Subcutaneous adipose tissue (tissue), 4 donors: ENCODE measurements around the gene MMP2. TPM values are rescaled to one million over a fixed set of nuclear protein-coding genes. Genes with fewer than 3 reads are reported as not detected.

Source experiments
- total RNA-seq, 4 donors: library from RNA; depleted of rRNA; stranded (reverse); fragments of >200 nt; gene quantifications; one replicate each; pipeline ENCODE4 v1.1.0, GENCODE V29; 2016
- TF ChIP-seq, protein P1 (sequence below): fragments of 450-650 bp; IDR thresholded peaks from one replicate; pipeline ENCODE4 v1.5.1; 2016; ENCODE audit warnings: low read depth, mild to moderate bottlenecking, control low read depth, antibody characterized with exemption, moderate library complexity

The MMP2 gene
- total RNA-seq, 4 donors from 2014 or later: 277 to 874 (median 585) TPM

DNA sequence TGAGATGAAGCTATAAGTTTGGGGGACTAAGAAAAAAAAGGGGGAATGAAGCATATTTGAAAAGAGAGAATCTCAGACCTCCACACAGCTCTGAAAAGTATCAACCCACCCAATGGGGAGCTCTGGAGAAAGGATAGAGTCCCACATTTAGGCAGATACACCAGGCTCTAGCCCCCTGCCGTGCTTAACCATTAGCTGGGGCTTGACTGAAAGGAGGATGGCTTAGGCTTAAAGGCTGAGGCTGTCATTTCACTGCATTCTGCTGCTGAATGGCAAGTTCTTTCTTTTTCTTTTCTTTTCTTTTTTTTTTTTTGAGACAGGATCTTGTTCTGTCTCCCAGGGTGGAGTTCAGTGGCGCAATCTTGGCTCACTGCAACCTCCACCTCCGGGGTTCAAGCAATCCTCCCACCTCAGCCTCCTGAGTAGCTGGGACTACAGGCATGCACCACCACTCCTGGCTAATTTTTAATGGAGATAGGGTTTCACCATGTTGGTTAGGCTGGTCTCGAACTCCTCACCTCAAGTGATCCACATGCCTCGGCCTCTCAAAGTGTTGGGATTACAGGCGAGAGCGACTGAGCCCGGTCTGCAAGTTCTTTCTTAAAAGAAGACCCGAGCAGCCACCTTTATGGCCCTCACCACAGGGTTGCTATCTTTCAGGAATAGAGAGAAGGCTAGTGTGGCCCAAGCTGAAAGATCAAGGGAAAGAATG lies 9.0 kb upstream of the MMP2 start:
- TF ChIP-seq, protein P1, sequence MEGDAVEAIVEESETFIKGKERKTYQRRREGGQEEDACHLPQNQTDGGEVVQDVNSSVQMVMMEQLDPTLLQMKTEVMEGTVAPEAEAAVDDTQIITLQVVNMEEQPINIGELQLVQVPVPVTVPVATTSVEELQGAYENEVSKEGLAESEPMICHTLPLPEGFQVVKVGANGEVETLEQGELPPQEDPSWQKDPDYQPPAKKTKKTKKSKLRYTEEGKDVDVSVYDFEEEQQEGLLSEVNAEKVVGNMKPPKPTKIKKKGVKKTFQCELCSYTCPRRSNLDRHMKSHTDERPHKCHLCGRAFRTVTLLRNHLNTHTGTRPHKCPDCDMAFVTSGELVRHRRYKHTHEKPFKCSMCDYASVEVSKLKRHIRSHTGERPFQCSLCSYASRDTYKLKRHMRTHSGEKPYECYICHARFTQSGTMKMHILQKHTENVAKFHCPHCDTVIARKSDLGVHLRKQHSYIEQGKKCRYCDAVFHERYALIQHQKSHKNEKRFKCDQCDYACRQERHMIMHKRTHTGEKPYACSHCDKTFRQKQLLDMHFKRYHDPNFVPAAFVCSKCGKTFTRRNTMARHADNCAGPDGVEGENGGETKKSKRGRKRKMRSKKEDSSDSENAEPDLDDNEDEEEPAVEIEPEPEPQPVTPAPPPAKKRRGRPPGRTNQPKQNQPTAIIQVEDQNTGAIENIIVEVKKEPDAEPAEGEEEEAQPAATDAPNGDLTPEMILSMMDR: no peak

DNA sequence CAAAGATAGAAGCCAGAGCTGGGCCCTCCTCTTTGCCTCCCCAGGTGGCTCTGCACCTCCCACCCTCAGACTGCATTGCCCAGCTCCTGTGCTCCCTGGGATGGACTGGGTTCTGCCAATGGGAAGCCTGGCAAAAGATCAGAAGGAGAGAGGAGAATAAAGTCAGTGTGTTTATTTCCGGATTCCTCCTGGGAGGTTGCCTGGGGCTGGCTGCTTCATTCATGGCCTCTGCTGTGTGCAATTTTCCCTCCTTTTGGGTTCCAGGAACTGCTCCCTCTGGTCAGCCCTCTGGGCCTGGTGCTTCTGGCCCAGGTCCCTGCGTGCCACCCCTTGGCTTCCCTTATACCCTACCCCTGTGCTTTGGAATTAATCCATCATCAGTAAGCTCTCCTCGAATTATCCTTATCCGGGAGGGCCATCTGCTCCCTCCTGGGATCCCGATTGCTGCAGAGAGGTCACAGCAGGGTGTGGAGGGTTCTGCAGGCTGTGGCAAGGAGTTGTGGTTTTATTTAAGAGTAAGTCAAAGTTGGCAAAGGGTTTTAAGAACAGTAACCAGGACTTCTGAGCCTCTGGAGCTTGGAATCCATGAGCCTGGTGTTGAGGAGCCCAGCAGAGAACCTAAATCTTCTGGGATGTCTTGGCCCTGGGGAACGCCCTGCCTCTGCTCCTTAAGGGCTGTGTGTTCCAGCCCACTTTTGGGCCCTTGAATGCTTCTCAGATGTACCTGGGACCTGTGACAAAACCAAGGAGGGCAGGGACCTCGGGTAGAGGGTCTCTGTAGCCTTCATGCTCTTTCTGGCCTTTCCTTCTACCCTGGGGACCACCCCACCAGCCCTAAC lies 8.2 kb upstream of the MMP2 start:
- TF ChIP-seq, protein P1: no peak

DNA sequence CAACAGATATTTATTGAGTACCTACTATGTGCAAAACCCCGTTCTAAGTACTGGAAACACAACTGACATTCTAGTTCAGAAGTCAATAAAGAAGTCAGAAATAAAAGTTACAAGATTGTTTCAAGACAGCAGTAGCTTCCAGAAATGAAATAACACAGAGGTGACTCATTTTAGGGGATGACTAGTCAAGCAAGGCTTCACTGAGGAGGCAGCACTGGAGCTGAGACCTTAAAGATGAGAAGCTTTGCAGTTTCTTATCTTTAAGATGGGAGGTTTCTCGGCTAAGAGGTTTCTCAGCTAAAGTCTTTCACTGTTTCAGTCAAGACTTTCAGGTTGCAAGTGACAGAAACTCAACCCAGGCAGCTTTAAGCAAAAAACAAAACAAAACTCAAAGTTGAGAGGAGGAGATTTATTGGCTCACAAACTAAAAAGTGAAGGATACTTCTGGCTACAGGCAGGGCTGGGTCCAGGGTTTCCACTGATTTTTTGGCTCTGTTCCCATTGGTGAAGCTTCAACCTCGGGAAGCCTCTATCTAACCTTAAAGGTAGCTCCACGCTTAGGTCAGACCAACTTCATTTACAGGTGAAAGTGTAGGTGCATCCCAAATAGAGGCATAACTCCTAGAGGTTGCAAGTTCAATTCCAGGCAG lies 7.4 kb upstream of the MMP2 start:
- TF ChIP-seq, protein P1: no peak

DNA sequence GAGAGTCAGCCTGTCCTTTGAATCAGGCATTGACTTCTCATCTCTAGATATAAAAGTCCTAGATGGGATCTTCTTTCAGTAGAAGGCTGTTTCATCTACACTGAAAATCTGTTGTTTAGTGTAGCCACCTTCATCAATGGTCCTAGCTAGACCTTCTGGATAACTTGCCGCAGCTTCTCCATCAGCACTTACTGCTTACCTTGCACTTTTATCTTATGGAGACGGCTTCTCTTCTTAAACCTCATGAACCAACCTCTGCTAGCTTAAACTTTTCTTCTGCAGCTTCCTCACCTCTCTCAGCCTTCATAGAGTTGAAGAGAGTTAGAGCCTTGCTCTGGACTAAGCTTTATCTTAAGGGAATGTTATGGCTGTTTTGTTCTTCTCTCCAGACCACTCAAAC lies 5.4 kb upstream of the MMP2 start:
- TF ChIP-seq, protein P1: no peak

DNA sequence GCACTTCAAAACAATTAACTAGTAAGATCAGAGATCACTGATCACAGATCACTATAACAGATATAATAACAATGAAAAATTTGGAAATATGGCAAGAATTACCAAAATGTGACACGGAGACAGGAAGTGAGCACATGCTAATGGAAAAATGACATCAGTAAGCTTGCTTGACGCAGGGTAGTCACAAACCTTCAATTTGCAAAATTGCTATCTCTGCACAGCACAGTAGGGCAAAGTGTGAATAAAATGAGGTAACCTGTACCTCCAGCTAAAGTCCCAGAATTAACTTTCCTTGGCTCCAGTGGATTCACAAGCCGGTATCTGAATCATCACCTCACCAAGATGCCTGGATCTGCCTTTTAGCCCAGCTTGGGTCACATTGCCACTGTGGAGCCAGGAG lies 4.2 kb upstream of the MMP2 start:
- TF ChIP-seq, protein P1: no peak

DNA sequence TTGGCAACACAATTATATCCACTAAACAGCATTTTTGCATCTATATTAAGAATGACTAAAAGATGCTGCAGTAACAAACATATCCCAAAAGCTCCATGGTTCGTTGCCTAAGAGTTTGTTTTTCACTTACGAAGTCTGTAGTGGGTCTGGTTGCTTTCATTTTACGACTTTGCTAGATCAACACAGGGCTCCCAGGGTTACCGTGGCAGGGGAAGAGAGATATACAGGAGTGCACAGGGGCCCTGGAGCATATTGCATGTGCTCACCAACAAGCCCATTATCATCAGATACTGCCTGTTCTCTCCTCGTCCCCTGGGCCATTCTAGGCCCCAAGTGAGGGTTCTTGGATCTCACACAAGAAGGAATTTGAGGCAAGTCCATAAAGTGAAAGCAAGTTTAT lies 3.1 kb upstream of the MMP2 start:
- TF ChIP-seq, protein P1: no peak
